GM19193 (cell line): ENCODE results near the gene ANKLE1.

Experiments used
- POLR2A ChIP-seq: IDR thresholded peaks from 4 replicates; pipeline ENCODE4 v1.6.1; 2011; ENCODE audit not compliant: insufficient read depth, insufficient read length; ENCODE audit errors: extremely low read depth

Gene ANKLE1

DNA sequence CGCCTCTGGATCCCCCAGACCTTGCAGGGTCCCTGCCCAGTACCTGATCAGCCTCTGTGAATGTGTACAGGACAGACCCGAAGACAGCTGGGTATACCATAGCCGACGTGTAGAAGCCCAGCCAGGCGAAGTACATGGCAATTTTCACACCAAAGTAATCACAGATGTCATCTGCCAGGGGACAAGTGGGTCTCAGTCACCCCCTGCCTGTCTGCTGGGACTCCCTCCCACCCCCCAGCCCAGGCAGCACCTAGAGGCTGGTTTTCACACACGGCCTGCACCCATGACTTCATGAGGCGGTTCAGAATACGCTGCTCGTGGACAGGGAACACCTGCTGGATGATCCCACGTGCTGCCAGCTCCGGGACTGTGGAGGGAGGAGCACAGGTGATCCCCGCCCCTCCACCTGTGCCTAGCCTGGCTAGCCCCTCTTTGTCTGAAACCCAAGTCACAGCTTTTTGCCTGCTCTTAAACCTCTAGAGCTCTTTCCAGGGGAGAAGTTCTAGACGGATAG is 49.4 kb downstream of the ANKLE1 start:
- no peak for TF ChIP-seq POLR2A

DNA sequence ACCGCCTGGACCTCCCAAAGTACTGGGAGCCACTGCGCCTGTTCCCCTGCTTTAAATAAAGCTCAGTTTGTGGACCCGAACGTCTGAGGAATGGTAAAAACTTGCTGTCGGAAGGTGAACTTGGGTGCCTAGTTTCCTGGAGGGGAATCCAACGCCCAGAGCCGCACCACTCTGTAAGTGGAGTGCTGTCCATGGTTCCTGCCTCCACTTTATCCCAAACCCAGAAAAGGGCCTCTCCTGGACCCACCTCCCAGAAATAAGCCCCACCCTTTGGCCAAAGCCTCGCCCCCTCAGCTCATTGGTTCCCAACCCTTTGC is 50.6 kb downstream of the ANKLE1 start:
- TF ChIP-seq POLR2A, result no peak

DNA sequence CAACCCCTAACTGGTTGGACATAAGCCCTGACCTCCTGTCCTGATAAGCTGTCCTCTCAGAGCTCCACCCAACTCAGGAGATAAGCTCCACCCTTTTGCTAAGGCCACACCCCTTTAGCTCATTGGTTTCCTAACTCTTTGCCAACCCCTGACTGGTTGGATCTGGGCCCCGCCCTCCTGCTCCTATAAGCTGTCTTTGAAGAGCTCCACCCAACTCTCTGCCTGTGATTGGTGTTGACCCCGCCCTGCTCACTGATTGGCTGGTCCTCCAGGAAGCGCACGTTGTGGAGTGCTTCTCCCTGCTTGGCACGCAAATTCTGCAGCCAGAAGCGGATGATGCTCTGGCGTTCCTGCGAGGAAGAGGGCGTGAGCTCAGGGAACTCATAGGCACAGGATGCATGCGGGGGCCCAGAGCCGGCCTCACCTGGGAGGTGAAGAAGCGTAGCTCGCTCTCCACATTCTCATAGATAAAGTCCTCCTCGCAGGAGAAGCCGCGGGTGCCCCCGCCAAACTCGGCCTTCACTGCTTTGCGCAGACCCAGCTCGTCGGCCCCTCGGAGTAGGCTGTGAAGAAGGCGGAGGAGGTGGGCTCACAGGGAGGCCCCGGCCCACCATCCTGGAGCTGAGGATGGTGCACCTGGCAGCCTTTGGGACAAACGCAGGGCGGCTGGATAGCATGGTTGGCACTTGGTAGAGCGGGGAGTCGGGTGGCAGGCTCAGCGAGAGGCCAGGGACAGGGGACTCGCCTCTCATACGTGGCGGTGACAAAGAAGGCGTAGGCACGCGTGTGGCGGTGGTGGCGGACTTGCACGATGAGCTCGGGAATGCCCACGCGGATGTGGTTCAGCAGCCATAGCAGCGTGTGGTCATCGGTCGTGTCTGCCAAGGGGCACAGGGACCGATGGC is 51.2 kb downstream of the ANKLE1 start:
- TF ChIP-seq POLR2A, result no peak

DNA sequence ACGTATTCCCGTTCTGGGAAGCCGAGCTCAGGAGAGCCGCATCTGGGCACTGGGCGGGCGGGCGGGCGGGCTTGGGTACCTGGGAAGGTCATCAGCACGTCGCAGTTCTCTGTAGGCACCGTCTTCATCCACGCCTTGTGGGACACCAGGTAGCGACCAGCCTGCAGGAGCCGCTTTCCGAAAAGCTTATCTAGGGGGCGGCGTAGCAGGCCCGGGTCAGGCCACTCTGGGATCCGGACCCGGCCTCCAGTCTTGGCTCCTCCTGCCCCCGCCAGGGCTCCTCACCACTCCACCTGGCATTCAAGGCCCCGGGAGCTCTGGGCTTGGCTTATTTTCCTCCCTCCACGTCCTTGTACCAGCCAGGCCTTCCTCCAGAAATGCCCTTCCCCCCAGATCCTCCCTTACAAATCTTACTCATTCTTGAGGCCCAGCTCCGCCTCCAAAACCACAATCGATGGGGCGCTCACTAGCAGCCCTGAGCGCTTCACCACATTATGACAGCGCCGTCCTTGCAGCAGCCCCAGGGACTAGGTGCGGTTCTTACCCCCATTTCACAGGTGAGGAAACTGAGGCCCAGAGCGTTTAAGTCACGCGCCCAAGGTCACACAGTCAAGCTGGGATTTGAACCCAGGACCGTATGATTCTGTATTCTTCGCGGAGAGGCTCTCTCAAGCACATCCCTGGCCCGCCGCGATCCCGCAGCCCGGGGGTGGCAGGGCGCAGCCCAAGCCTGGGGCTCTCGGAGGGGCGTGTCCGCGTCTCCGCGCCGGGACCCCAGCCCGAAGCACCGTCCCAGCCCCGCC is 52.1 kb downstream of the ANKLE1 start:
- peak; percentile 38 for TF ChIP-seq POLR2A

DNA sequence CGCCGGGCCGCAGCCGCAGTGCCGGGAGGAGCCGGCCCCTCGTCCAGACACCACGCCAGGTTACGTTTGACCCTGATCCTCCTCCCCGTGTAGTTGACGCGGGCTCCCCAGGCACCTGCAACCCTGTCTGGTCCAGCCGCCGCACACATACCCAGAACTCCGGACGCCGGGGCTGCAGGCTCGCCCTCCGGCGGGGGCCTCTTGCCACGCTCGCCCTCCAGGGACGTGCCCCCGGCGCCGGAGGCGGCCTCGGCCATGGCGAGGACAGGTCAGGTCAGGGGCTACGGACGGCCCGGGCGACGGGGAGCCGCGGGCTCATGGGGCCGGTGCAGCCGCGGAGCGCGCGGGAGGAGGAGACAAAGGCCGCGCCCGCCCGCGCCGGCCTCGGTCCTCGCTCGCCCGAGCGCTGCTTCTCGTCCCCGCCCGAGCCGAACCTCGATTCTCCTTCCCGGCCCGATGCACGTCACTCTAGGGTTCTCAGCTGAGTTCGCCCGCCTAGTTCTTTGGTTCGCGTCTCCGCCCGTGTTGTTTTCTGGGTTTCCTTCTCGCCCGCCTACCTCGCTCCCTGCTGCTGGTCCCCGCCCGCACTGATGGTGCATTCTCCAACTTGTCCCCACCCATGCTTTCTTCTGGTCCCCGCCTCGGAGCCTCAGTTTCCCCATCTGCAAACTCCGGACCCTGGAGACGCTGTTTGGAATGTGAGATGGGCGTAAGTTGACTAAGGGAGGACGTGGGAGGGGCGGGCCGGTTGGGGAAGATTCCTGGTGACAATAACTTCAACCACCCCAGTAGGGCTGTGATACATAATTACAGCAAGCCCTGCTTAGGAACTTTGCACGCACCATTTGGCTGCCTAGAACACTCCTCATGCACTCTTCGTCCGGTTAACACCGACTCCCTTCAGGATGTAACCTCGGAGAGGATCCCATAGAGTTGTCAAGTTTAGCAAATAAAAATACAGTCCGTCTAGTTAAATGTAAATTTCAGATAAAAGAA is 53.0 kb downstream of the ANKLE1 start, which contains the start of gene ANO8:
Gene ANO8 (minus strand): TSS at position 442 of the 996 bp plus-strand sequence. CDS start 185 bp downstream, at position 257.
- TF ChIP-seq POLR2A, result no peak

DNA sequence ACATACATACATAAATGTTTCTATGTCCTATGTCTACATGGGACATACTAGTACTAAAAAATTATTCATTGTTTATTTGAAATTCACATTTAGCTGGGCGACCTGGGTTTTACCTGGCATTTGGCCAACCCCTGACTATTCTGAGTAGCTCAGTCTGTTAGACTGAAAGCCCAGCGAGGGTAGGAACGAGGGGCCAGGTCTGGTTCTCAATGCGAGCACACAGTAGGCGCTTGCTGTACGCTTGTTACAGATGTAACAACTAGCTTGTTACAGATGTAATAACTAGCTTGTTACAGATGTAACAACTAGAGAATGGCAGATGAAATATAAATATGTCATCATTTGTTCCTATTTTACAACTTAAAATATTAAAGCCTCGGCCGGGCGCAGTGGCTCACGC is 53.9 kb downstream of the ANKLE1 start:
- TF ChIP-seq POLR2A, result no peak
